Gastroesophageal sphincter (tissue), 4 donors: ENCODE data around the gene LSR. TPM values are rescaled to one million over a fixed set of nuclear protein-coding genes. Genes with fewer than 3 reads are reported as not detected.

Experiments
- ATAC-seq: fragments of 150-250 bp; one replicate; pipeline ENCODE4 v1.9.1; 2016; ENCODE audit warnings: mild to moderate bottlenecking, moderate library complexity
- H3K27ac ChIP-seq, 4 donors: fragments of 200-600 bp; sonication (generic) in 3 of 4; 1 replicate in 3 of 4; 2 replicates in 1 of 4; pipeline ENCODE4 v1.5.1; 2016 to 2019
- H3K27me3 ChIP-seq: fragments of 200-600 bp; sonication (generic); one replicate; pipeline ENCODE4 v1.5.1; 2019
- H3K36me3 ChIP-seq, 2 donors: fragments of 200-600 bp; sonication (generic); one replicate each; pipeline ENCODE4 v1.5.1; 2019; ENCODE audit warnings: control low read depth in 1 of 2
- H3K4me1 ChIP-seq, 3 donors: fragments of 200-600 bp; sonication (generic); 1 replicate in 2 of 3; 2 replicates in 1 of 3; pipeline ENCODE4 v1.5.1; 2016 to 2019; ENCODE audit warnings: control low read depth in 2 of 3
- H3K4me3 ChIP-seq, 2 donors: fragments of 200-600 bp; sonication (generic); one replicate each; pipeline ENCODE4 v1.5.1; 2019; ENCODE audit warnings: mild to moderate bottlenecking in 1 of 2, moderate library complexity in 1 of 2
- H3K9me3 ChIP-seq, 3 donors: fragments of 200-600 bp; sonication (generic); one replicate each; pipeline ENCODE4 v1.5.1; 2017 to 2019; ENCODE audit warnings: control low read depth in 2 of 3
- EP300 ChIP-seq: sonication (generic); formaldehyde crosslinking; IDR thresholded peaks from one replicate; pipeline ENCODE4 v1.6.1; 2017; ENCODE audit warnings: antibody characterized with exemption, mild to moderate bottlenecking
- POLR2A ChIP-seq, 2 donors: fragments of 450-650 bp; IDR thresholded peaks; one replicate each; pipeline ENCODE4 v1.6.1; 2017; ENCODE audit warnings: antibody characterized with exemption in 2 of 2, mild to moderate bottlenecking in 2 of 2, moderate library complexity in 1 of 2
- POLR2AphosphoS5 ChIP-seq: sonication (generic); formaldehyde crosslinking; IDR thresholded peaks from one replicate; pipeline ENCODE4 v1.6.1; 2017; ENCODE audit warnings: antibody characterized with exemption
- WGBS, 2 donors: methylation state at CpG; one replicate each; pipeline ENCODE4 v1.1.5; 2018; ENCODE audit warnings: low coverage in 1 of 2; 5-methylcytosine and 5-hydroxymethylcytosine counted together
- total RNA-seq, 4 donors: library from RNA; depleted of rRNA; stranded (reverse); fragments of >200 nt; gene quantifications; one replicate each; pipeline ENCODE4 v1.1.0, GENCODE V29; 2016
- TF ChIP-seq, protein P1 (sequence below), 4 experiments: fragments of 200-600 bp in 2 of 4; fragments of 450-650 bp in 2 of 4; sonication (generic) in 1 of 4; IDR thresholded peaks; one replicate each; pipeline ENCODE4 v1.5.1; 2017 to 2019; ENCODE audit warnings: antibody characterized with exemption in 4 of 4, mild to moderate bottlenecking in 2 of 4, moderate library complexity in 2 of 4

The LSR gene
- total RNA-seq, 4 donors from 2014 or later = 3.3 to 6.6 (median 5.2) TPM

DNA sequence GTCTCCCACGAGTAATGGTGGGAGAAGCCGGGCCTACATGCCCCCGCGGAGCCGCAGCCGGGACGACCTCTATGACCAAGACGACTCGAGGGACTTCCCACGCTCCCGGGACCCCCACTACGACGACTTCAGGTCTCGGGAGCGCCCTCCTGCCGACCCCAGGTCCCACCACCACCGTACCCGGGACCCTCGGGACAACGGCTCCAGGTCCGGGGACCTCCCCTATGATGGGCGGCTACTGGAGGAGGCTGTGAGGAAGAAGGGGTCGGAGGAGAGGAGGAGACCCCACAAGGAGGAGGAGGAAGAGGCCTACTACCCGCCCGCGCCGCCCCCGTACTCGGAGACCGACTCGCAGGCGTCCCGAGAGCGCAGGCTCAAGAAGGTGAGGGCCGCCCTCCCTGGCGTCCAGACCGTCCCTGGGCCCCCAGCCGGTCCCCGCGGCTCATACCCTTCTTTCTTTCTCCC lies 18.6 kb downstream of the LSR start:
- Histone ChIP-seq H3K4me1 (peaks cover 0 to 52% (median 35%) of the 10 kb centered on the region in 3 donors), H3K4me3 (peak overlapping the region; percentile 71 to 94), H3K27me3 (no peaks in the 10 kb centered on the region), H3K27ac (peak overlapping the region; percentile 79 to 96 (median 92)), H3K9me3 (no peaks in the 10 kb centered on the region), H3K36me3 (peaks cover 0 to 25% of the 10 kb centered on the region in 2 donors)
- WGBS, 2 donors = 1% methylated on average over 14 of the region's 40 CpGs; no CpG with 5 or more reads in 1 of the 2 donors
- ATAC-seq = peak; percentile 14
- TF ChIP-seq, protein P1, sequence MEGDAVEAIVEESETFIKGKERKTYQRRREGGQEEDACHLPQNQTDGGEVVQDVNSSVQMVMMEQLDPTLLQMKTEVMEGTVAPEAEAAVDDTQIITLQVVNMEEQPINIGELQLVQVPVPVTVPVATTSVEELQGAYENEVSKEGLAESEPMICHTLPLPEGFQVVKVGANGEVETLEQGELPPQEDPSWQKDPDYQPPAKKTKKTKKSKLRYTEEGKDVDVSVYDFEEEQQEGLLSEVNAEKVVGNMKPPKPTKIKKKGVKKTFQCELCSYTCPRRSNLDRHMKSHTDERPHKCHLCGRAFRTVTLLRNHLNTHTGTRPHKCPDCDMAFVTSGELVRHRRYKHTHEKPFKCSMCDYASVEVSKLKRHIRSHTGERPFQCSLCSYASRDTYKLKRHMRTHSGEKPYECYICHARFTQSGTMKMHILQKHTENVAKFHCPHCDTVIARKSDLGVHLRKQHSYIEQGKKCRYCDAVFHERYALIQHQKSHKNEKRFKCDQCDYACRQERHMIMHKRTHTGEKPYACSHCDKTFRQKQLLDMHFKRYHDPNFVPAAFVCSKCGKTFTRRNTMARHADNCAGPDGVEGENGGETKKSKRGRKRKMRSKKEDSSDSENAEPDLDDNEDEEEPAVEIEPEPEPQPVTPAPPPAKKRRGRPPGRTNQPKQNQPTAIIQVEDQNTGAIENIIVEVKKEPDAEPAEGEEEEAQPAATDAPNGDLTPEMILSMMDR (IDR thresholded peaks at IDR 0.05) = no peak
- TF ChIP-seq POLR2AphosphoS5 = peak; percentile 15

DNA sequence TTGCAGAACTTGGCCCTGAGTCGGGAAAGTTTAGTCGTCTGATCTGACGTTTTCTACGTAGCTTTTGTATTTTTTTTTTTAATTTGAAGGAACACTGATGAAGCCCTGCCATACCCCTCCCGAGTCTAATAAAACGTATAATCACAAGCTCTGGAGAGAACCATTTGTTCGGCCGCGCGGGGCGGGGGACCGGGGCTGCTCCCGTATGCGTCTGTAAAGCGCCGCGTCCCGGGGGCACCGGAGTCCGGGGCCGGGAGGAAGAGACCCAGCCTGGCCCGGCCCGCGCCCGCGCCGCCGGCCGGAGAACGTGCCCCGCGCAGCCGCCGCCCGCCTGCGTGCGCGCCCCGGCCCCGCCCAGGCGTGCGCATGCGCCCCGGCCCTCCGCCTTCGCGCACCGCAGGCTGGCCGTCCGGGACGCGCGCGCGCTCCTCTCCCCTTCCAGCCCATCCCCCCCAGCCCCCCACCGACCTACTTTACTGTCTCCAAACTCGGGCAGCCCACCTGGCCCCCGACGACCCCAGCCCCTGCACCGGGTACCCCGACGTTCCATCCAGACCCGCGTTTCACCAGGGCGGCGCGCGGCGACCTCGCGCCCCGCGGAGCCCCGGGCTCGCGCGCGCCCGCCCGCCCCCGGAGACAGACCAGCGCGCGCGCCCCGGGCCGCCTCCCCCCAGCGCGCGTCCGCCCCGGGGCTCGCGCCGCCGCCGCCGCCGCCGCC lies 19.2 kb downstream of the LSR start:
- peak; percentile 83 for ATAC-seq
- Histone ChIP-seq H3K27ac (peak overlapping the region; percentile 79 to 96 (median 92)), H3K27me3 (no peaks in the 10 kb centered on the region), H3K4me3 (peak overlapping the region; percentile 71 to 94), H3K4me1 (peaks cover 0 to 58% (median 35%) of the 10 kb centered on the region in 3 donors), H3K9me3 (no peaks in the 10 kb centered on the region), H3K36me3 (peaks cover 0 to 31% of the 10 kb centered on the region in 2 donors)
- 0 to 2% methylated on average over 2 to 16 of the region's 100 CpGs for WGBS, 2 donors
- TF ChIP-seq POLR2AphosphoS5 = peak; percentile 67
- TF ChIP-seq, protein P1 (IDR thresholded peaks at IDR 0.05) = no peak
- peak; percentile 85 to 88 for TF ChIP-seq POLR2A (IDR thresholded peaks at IDR 0.05)
- no peak for TF ChIP-seq EP300

DNA sequence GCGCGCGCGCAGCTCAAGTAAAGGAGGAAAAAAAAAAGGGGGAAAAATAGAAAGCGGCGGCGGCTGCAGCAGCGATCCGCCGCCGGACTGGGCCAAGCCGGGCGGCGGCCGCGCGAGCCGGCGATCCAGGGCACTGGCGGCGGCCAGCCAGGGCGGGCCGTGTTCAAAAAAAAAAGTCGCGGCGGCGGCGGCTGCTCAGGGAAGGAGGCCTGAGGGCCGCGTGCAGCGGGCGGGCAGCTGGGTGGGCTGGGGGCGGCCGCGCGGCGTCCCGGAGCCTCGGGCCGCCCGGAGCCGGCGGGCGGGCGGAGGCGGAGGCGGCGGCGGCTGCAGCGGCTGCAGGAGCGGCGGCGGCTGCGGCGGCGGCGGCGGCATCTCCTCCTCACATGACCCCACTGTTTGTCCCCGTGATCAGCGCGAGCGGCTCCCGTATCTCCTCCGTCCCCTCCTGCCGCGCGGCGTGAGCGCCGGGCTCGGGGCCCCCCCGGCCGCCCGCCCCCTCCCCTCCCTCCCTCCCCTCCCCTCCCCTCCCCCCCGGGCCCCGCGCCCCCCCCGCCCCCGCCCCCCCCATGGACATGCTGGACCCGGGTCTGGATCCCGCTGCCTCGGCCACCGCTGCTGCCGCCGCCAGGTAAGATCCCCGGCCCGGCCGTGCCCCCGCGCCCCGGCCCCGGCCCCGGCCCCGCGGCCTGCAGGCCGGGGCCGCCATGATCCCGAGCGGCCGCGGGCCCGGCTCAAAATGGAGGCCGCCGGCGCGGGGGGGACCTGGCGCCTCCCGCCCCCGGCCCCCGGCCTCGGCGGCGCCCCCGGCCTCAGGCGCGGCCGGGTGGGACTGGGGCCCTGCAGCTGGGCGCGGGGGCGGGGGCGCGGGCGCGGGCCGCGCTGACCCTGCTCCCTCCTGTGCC lies 20.0 kb downstream of the LSR start, which contains the start of gene USF2:
TSS of gene USF2 (plus strand) at position 427 of the 902 bp plus-strand sequence. CDS start at position 567, 140 bp downstream.
- TF ChIP-seq, protein P1 (IDR thresholded peaks at IDR 0.05) = no peak
- TF ChIP-seq EP300 (no peak), POLR2AphosphoS5 (no peak), POLR2A (IDR thresholded peaks at IDR 0.05) (peak in 1 of 2 donors; percentile 15)
- WGBS, 2 donors = no CpG with 5 or more reads among the region's 126 CpGs
- Histone ChIP-seq H3K9me3 (no peaks in the 10 kb centered on the region), H3K4me3 (peak within 1 kb of the TSS; percentile 71 to 94), H3K27me3 (no peaks in the 10 kb centered on the region), H3K4me1 (peaks cover 0 to 59% (median 35%) of the 10 kb centered on the region in 3 donors), H3K36me3 (peaks cover 0 to 39% of the 10 kb centered on the region in 2 donors), H3K27ac (peak within 1 kb of the TSS; percentile 84 to 96 (median 92))
- ATAC-seq = peak; percentile 31

DNA sequence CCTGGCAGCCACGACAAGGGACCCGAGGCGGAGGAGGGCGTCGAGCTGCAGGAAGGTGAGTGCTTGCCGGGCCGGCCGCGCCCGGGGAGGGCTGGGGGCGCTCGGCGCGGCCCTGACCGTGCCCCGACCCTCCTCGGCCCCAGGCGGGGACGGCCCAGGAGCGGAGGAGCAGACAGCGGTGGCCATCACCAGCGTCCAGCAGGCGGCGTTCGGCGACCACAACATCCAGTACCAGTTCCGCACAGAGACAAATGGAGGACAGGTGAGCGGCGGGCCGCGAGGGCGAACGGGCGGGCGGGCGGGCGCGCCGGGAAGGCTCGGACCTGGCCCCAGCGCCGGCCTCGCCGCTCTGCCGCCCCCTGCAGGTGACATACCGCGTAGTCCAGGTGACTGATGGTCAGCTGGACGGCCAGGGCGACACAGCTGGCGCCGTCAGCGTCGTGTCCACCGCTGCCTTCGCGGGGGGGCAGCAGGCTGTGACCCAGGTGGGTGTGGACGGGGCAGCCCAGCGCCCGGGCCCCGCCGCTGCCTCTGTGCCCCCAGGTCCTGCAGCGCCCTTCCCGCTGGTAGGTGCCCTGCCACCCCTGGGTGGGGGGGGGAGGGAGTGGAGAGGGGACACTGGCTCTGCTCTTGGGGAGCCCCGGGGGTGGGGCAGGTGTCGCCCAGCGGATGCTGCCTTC lies 20.8 kb downstream of the LSR start:
- TF ChIP-seq EP300 (no peak), POLR2AphosphoS5 (no peak), POLR2A (IDR thresholded peaks at IDR 0.05) (no peak)
- TF ChIP-seq, protein P1 (IDR thresholded peaks at IDR 0.05) = peak in 3 of 4 experiments; percentile 62 to 90 (median 77)

More for the DNA sequence above, 20.8 kb downstream of the LSR start:
- Histone ChIP-seq H3K4me1 (peaks cover 0 to 55% (median 33%) of the 10 kb centered on the region in 3 donors), H3K27me3 (no peaks in the 10 kb centered on the region), H3K4me3 (peak overlapping the region; percentile 71 to 87), H3K36me3 (peaks cover 0 to 47% of the 10 kb centered on the region in 2 donors), H3K9me3 (no peaks in the 10 kb centered on the region), H3K27ac (peak overlapping the region; percentile 84 to 96 (median 92))
- ATAC-seq = peak; percentile 70
- no CpG with 5 or more reads among the region's 66 CpGs for WGBS, 2 donors
